Measurements from ENCODE around the gene SFI1.

The SFI1 gene

DNA sequence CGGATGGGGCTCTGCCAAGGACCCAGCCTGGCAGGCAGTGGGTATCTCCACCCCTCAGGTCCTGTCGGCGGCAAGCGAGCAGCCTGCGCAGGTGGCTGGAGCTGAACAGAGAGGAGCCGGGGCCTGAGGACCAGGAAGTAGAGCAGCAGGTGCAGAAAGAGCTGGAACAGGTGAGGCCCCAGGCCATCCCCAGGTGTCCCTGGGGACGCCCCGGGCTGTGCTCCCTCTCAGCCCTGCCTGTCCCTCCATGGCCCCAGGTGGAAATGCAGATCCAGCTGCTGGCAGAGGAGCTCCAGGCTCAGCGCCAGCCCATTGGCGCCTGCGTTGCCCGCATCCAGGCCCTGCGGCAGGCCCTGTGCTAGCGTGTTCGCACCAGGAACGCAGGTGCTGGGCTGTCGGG, 121.7 kb downstream of the SFI1 start:
- TF ChIP-seq, protein P1, sequence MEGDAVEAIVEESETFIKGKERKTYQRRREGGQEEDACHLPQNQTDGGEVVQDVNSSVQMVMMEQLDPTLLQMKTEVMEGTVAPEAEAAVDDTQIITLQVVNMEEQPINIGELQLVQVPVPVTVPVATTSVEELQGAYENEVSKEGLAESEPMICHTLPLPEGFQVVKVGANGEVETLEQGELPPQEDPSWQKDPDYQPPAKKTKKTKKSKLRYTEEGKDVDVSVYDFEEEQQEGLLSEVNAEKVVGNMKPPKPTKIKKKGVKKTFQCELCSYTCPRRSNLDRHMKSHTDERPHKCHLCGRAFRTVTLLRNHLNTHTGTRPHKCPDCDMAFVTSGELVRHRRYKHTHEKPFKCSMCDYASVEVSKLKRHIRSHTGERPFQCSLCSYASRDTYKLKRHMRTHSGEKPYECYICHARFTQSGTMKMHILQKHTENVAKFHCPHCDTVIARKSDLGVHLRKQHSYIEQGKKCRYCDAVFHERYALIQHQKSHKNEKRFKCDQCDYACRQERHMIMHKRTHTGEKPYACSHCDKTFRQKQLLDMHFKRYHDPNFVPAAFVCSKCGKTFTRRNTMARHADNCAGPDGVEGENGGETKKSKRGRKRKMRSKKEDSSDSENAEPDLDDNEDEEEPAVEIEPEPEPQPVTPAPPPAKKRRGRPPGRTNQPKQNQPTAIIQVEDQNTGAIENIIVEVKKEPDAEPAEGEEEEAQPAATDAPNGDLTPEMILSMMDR (conservative IDR thresholded peaks at IDR 0.05; ENCODE audit: low read depth, low read length) = no peak
- no peak for DNase-seq (ENCODE audit: low read depth)
- no peak overlapping the region for H3K4me3 ChIP-seq (ENCODE audit: low read depth, low read length)

DNA sequence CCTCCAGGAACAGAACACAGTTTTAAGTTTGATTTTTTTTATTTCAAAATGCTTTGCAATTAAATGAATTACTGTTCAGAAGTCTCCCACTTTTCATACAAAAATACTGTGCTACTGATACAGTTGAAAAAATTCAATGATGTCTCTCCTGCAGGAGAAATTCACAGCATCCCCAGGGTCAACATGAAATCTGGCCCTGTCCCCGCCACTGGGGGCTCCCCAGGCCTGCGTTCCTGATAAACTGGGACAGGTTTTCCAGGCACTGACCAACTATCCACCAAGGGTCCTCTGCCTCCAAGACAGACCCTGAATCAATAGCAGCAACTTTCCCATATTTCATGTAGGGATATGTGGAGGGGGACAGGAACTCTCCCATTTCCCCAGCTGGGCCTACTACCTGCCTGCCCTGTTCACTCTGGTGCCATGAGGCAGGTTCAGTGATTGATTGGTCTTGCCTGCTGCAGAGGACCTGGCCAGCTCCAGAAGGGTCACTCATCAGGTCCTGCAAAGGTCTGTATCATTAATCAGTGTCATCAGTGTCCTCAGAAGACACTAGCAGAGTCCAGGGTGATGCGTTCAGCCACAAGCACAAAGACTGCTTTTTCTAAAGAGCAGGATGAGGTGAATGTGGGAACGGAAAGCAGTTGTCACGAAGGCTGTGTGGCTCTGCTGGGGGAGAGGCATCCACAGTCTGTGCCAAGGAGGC, 122.3 kb downstream of the SFI1 start:
- no peak overlapping the region for H3K4me3 ChIP-seq (ENCODE audit: low read depth, low read length)
- TF ChIP-seq, protein P1 (conservative IDR thresholded peaks at IDR 0.05; ENCODE audit: low read depth, low read length) = no peak
- no peak for DNase-seq (ENCODE audit: low read depth)

DNA sequence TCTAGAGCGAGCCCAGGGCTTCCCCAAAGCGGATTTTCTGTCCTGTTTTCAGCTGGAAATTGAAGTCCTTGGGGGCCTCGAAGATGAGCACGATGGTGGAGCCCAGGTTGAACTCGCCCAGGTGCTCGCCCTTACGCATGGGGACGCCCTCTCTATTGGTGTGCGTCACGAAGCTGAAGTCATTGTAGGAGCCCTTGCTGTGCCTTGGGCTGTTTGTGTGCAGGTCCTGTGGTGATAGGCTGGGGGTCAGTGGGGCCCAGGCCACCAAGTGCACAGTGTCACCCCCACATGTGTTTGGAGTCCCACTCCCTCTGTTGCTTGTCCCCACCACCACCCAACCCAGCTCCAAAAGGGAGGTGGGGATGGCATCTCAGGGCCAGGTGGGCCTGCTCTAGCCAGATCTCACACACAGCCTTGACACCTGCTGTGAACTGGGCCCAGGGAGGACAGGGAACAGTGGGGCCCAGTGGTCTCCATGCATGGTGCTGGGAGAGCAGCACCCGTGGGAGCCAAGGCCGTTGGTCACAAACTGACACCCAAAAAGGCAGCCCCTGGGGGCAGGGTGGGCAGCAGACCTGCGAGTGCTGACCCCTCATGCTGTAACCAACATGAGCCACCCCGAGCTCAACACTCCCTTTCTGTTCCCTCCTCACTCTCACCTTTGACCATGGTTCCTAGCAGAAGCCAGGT, 123.4 kb downstream of the SFI1 start:
- TF ChIP-seq, protein P1 (conservative IDR thresholded peaks at IDR 0.05; ENCODE audit: low read depth, low read length) = no peak
- no peak for DNase-seq (ENCODE audit: low read depth)
- no peak overlapping the region for H3K4me3 ChIP-seq (ENCODE audit: low read depth, low read length)

DNA sequence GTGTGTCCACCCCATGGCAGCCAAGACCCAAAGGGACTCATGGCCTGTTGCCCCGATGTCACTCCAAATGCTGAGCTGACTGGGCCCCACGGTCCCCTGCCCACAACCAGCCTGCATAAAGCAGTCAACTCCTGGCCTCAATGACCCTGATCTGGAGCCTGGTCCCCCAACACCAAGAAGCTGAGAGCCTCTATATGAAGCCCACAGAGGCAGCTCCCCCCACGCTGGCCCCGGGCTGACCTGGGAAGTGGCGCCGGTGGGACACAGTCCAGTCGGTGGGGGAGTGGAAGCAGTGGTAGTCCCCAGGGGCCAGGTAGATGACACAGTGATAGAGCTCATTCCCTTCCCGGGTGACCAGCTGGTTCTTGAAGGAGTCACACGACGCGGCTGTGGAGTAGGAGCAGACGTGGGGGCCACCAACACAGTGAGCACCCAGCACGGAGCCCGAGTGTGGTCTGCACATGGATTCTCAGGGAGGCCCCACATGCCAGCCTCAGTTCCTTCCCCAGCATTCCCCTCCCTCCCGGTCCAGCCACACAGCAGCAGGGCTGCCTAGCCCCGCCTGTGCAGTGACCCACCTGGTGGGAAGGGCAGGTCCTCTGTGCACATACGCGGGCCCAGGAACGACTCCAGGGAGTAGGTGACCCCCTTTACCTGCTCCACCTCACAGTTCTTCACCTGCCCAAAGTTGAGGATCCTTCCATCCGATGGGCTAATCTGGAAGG, 124.6 kb downstream of the SFI1 start:
- TF ChIP-seq, protein P1 (conservative IDR thresholded peaks at IDR 0.05; ENCODE audit: low read depth, low read length) = no peak
- no peak for DNase-seq (ENCODE audit: low read depth)
- no peak overlapping the region for H3K4me3 ChIP-seq (ENCODE audit: low read depth, low read length)

DNA sequence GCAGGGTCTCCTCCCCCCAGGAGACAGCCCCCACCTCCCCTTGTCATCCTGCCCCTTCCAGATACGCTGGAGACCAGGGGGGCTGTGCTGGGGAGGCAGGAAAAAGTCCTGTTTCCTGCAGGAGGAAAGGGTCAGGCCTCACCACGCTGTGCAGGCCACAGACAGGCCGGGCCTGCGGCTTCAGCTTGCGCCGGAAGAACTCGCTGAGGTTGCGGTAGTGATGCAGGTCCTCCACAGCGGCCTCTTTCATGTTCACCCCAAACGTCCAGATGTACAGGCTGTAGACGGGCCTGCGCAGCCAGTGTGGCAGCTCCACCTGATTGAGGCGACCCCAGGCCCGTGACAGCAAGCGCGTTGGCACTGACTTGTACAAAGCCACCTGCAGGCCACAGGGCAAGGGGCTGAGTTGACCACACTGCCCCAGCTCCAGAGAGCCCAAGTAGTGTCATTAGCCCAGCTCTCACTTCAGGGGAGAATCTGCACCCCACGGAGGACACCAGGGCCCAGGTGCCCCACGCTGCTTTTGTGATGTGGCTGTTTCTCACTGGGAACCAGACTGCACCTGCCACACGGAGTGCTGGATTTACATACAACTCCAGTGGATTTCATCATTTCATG, 125.3 kb downstream of the SFI1 start:
- DNase-seq (ENCODE audit: low read depth) = no peak
- TF ChIP-seq, protein P1 (conservative IDR thresholded peaks at IDR 0.05; ENCODE audit: low read depth, low read length) = no peak
- H3K4me3 ChIP-seq (ENCODE audit: low read depth, low read length) = no peak overlapping the region

DNA sequence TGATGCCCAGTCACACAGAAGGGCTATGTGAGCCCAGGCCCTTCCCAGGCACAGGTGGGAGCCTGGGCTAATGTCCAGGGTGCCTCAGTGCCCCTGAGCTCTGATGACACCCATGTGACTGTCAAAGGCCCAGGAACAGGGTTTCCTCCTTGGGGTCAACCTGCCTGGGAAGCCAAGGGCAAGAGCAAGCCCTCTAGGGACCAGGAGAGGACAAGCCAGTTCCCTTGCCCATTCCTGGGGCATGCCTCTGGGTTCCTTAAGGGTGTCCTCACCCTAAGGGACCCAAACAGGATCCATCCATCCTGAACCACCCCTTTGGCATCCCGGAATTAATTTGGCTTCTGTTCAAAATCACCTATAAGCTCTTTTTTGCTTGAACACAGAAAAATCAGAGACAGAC, 126.6 kb downstream of the SFI1 start:
- DNase-seq (ENCODE audit: low read depth) = no peak
- H3K4me3 ChIP-seq (ENCODE audit: low read depth, low read length) = no peak overlapping the region
- TF ChIP-seq, protein P1 (conservative IDR thresholded peaks at IDR 0.05; ENCODE audit: low read depth, low read length) = no peak

Data from choroid plexus epithelial cell (primary cell).